Ishikawa (cell line): ENCODE measurements around the gene STRN.

Experiments used
- CEBPB ChIP-seq: IDR thresholded peaks from 2 replicates; pipeline ENCODE4 v1.6.1; 2012
- CREB1 ChIP-seq: IDR thresholded peaks from 2 replicates; pipeline ENCODE4 v1.6.1; 2012; ENCODE audit warnings: low read depth
- EGR1 ChIP-seq: IDR thresholded peaks from 2 replicates; pipeline ENCODE4 v1.6.1; 2012
- EP300 ChIP-seq: IDR thresholded peaks from 2 replicates; pipeline ENCODE4 v1.6.1; 2012; ENCODE audit warnings: borderline replicate concordance
- FOXM1 ChIP-seq: IDR thresholded peaks from 2 replicates; pipeline ENCODE4 v1.6.1; 2012; ENCODE audit warnings: low read depth, borderline replicate concordance
- NFIC ChIP-seq: IDR thresholded peaks from 2 replicates; pipeline ENCODE4 v1.6.1; 2012
- RAD21 ChIP-seq: IDR thresholded peaks from 2 replicates; pipeline ENCODE4 v1.6.1; 2012; ENCODE audit warnings: low read depth
- TAF1 ChIP-seq: IDR thresholded peaks from 2 replicates; pipeline ENCODE4 v1.6.1; 2012; ENCODE audit warnings: low read depth, mild to moderate bottlenecking
- TCF12 ChIP-seq: IDR thresholded peaks from 2 replicates; pipeline ENCODE4 v1.6.1; 2012; ENCODE audit warnings: low read depth
- TEAD4 ChIP-seq: IDR thresholded peaks from 2 replicates; pipeline ENCODE4 v1.6.1; 2012
- YY1 ChIP-seq: IDR thresholded peaks from 2 replicates; pipeline ENCODE4 v1.6.1; 2012; ENCODE audit warnings: low read depth
- ZBTB7A ChIP-seq: IDR thresholded peaks from 2 replicates; pipeline ENCODE4 v1.6.1; 2012; ENCODE audit warnings: low read depth
- TF ChIP-seq, protein P1 (sequence below): IDR thresholded peaks from 2 replicates; pipeline ENCODE4 v1.6.1; 2012
- TF ChIP-seq, protein P2 (sequence below): IDR thresholded peaks from 2 replicates; pipeline ENCODE4 v1.6.1; 2012
- TF ChIP-seq, protein P3 (sequence below): IDR thresholded peaks from 2 replicates; pipeline ENCODE4 v1.6.1; 2012; ENCODE audit warnings: low read depth, mild to moderate bottlenecking

The STRN gene

DNA sequence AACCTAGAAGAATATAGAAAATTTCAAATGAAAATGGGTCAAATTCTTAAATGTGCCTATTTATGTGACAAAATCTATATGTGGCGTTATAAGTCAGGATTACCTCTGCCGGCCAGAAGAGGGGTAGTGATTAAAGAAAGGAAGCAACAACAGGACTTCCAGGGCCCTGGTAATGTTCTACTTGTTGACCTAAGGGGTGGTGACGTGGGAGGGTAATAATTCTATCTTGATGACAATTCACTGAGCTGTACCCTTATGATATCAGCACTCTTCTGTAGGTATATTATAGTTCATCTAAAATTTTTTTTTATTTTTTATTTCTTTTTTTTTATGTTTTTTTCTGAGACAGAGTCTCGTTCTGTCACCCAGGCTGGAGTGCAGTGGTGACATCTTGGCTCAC, 87.9 kb downstream of the STRN start:
- TF ChIP-seq TCF12 (no peak), RAD21 (no peak), TAF1 (no peak), FOXM1 (no peak), NFIC (no peak), ZBTB7A (no peak), CEBPB (no peak), YY1 (no peak), EGR1 (no peak), EP300 (no peak), TEAD4 (no peak), CREB1 (no peak)
- TF ChIP-seq, protein P1, sequence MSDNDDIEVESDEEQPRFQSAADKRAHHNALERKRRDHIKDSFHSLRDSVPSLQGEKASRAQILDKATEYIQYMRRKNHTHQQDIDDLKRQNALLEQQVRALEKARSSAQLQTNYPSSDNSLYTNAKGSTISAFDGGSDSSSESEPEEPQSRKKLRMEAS, result no peak
- TF ChIP-seq, protein P2, sequence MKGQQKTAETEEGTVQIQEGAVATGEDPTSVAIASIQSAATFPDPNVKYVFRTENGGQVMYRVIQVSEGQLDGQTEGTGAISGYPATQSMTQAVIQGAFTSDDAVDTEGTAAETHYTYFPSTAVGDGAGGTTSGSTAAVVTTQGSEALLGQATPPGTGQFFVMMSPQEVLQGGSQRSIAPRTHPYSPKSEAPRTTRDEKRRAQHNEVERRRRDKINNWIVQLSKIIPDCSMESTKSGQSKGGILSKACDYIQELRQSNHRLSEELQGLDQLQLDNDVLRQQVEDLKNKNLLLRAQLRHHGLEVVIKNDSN, result no peak
- TF ChIP-seq, protein P3, sequence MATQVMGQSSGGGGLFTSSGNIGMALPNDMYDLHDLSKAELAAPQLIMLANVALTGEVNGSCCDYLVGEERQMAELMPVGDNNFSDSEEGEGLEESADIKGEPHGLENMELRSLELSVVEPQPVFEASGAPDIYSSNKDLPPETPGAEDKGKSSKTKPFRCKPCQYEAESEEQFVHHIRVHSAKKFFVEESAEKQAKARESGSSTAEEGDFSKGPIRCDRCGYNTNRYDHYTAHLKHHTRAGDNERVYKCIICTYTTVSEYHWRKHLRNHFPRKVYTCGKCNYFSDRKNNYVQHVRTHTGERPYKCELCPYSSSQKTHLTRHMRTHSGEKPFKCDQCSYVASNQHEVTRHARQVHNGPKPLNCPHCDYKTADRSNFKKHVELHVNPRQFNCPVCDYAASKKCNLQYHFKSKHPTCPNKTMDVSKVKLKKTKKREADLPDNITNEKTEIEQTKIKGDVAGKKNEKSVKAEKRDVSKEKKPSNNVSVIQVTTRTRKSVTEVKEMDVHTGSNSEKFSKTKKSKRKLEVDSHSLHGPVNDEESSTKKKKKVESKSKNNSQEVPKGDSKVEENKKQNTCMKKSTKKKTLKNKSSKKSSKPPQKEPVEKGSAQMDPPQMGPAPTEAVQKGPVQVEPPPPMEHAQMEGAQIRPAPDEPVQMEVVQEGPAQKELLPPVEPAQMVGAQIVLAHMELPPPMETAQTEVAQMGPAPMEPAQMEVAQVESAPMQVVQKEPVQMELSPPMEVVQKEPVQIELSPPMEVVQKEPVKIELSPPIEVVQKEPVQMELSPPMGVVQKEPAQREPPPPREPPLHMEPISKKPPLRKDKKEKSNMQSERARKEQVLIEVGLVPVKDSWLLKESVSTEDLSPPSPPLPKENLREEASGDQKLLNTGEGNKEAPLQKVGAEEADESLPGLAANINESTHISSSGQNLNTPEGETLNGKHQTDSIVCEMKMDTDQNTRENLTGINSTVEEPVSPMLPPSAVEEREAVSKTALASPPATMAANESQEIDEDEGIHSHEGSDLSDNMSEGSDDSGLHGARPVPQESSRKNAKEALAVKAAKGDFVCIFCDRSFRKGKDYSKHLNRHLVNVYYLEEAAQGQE, result no peak

DNA sequence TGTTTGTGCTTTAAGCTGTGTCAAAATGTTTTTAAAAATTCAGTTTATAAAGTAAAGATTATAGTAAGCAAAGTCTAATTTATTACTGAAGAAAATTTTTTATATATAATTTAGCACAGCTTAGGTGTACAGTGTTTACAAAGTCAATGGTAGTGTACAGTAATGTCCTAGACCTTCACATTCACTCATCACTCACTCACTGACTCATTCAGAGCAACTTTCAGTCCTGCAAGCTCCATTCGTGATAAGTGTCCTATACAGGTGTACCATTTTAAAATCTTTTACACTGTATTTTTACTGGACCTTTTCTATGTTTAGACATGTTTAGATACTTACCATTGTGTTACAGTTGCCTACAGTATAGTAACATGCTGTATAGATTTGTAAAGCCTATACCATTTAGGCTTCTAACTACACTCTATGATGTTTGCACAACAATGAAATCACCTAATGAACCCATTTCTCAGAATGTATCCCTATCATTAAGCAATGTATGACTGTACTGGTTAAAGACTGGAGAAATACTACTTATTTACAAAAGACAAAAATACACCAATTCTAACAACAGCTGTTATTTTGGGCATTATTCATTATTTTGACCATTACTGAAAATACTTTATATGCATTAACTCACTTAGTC, 95.1 kb downstream of the STRN start:
- TF ChIP-seq EP300, result no peak
- TF ChIP-seq FOXM1, result no peak
- no peak for TF ChIP-seq TEAD4
- no peak for TF ChIP-seq ZBTB7A
- TF ChIP-seq EGR1, result no peak
- TF ChIP-seq, protein P1, result no peak
- TF ChIP-seq CREB1, result no peak
- TF ChIP-seq YY1, result no peak
- TF ChIP-seq, protein P3, result no peak
- no peak for TF ChIP-seq NFIC
- no peak for TF ChIP-seq TCF12
- no peak for TF ChIP-seq CEBPB
- no peak for TF ChIP-seq RAD21
- no peak for TF ChIP-seq TAF1
- TF ChIP-seq, protein P2, result no peak

DNA sequence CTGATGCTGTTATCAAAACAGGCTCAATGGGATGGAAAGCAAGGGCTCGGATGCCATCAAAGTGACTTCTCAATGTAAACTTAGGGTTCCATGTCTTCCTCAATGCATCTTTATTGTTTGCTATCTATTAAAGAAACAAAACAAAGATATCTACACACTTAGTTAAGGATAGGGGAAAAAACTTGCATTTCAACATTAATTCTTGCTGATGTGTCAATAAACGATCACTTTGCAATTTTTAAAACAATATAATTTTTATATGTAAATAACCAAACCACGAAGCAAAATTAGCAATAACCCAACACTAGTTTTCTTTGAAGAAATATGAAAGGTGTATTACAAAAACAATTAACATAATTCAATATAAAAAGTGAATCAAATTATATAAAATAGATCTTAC, 96.7 kb downstream of the STRN start:
- TF ChIP-seq NFIC, result no peak
- TF ChIP-seq, protein P1, result no peak
- TF ChIP-seq FOXM1, result no peak
- no peak for TF ChIP-seq YY1
- no peak for TF ChIP-seq CEBPB
- no peak for TF ChIP-seq EGR1

DNA sequence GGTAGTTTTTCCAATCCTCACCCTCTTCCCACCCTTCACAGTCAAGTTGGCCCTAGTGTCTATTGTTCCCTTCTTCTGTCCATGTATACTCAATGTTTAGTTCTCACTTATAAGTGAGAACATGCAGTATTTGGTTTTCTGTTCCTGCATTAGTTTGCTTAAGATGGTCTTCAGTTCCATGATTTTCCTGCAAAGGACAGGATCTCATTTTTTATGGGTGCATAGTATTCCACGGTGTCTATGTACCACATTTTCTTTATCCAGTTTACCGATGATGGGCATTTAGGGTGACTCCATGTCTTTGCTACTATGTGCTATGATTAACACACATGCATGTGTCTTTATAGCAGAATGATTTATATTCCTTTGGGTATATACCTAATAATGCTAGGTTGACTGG, 104.4 kb downstream of the STRN start:
- no peak for TF ChIP-seq ZBTB7A

DNA sequence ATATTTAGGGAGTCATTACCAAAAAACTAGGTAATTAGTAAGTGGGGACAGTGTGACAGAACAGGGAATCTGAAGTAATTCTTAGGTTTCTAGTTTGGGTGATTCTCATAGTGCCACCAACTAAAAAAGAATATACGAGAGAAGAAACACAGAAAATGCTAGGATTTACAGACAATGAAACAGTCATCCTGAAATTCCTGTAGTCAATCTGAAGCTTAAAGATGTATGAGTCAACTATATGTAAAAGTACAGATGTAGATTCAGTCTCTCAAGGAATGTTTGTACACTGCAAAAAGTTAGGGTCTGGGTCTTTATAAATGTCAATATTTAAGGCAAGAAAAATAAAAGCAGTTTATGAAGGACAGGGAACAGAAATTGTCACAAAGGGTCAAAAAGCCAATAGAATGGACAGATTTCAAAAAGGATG, 107.0 kb downstream of the STRN start:
- TF ChIP-seq YY1, result no peak
- no peak for TF ChIP-seq EP300
- TF ChIP-seq FOXM1, result no peak
- TF ChIP-seq TAF1, result no peak
- TF ChIP-seq TEAD4, result no peak
- TF ChIP-seq, protein P3, result no peak
- TF ChIP-seq CEBPB, result no peak
- TF ChIP-seq CREB1, result no peak
- TF ChIP-seq TCF12, result no peak
- no peak for TF ChIP-seq NFIC
- no peak for TF ChIP-seq EGR1
- TF ChIP-seq, protein P1, result no peak
- no peak for TF ChIP-seq RAD21
- TF ChIP-seq, protein P2, result no peak
- no peak for TF ChIP-seq ZBTB7A
